OCI-LY3 (cell line): ENCODE data around the gene ASNS.

ENCODE experiments used
- H2AFZ ChIP-seq: fragments of 200-600, 300-600 bp; shearing (Covaris generic); 2 replicates; pipeline ENCODE4 v1.6.0; 2014; ENCODE audit warnings: antibody characterized with exemption, low read depth, low read length
- H3K27ac ChIP-seq: fragments of 200-600, 300-600 bp; sonication (generic); 2 replicates; pipeline ENCODE4 v1.5.1; 2014; ENCODE audit warnings: mild to moderate bottlenecking, low read length, moderate library complexity, mixed read lengths
- H3K27me3 ChIP-seq: fragments of 200-600, 300-600 bp; sonication (generic); 2 replicates; pipeline ENCODE4 v1.6.1; 2014; ENCODE audit warnings: low read depth, low read length, mixed read lengths
- H3K36me3 ChIP-seq: fragments of 200-600, 300-600 bp; sonication (generic); replicated peaks from 2 replicates; pipeline ENCODE3; 2014; ENCODE audit warnings: low read depth, low read length, mixed read lengths
- H3K4me1 ChIP-seq: fragments of 300-600, 200-600 bp; sonication (generic); 2 replicates; pipeline ENCODE4 v1.6.1; 2014; ENCODE audit warnings: low read length, mixed read lengths
- H3K4me2 ChIP-seq: fragments of 200-600, 300-600 bp; sonication (generic); 2 replicates; pipeline ENCODE4 v1.6.1; 2014; ENCODE audit warnings: low read length, mixed read lengths
- H3K4me3 ChIP-seq: fragments of 300-600, 200-600 bp; sonication (generic); 2 replicates; pipeline ENCODE4 v1.5.1; 2014; ENCODE audit warnings: antibody characterized with exemption, mild to moderate bottlenecking, low read length, moderate library complexity
- H3K79me2 ChIP-seq: fragments of 300-600, 200-600 bp; shearing (Covaris generic); 2 replicates; pipeline ENCODE4 v1.6.1; 2014; ENCODE audit warnings: mild to moderate bottlenecking, low read length, mixed read lengths
- H3K9ac ChIP-seq: fragments of 300-600, 200-600 bp; shearing (Covaris generic); 2 replicates; pipeline ENCODE4 v1.6.0; 2014; ENCODE audit warnings: mild to moderate bottlenecking, low read length, moderate library complexity
- H3K9me3 ChIP-seq: fragments of 200-600, 300-600 bp; shearing (Covaris generic); 2 replicates; pipeline ENCODE4 v1.6.1; 2014; ENCODE audit warnings: low read length, mixed read lengths; ENCODE audit not compliant: insufficient read depth
- H4K20me1 ChIP-seq: fragments of 200-600, 300-600 bp; sonication (generic); 2 replicates; pipeline ENCODE4 v1.6.1; 2016; ENCODE audit warnings: low read length, mixed read lengths; ENCODE audit not compliant: insufficient read depth
- EZH2phosphoT487 ChIP-seq: fragments of 200-600 bp; shearing (Covaris generic); IDR thresholded peaks from 2 replicates; pipeline ENCODE4 v1.6.1; 2018; ENCODE audit warnings: antibody characterized with exemption, mixed run types, low read depth
- TF ChIP-seq, protein P1 (sequence below): fragments of 200-600, 300-600 bp; sonication (generic); IDR thresholded peaks from 2 replicates; pipeline ENCODE4 v1.5.1; 2014; ENCODE audit warnings: antibody characterized with exemption, low read length, low read depth

Gene ASNS

DNA sequence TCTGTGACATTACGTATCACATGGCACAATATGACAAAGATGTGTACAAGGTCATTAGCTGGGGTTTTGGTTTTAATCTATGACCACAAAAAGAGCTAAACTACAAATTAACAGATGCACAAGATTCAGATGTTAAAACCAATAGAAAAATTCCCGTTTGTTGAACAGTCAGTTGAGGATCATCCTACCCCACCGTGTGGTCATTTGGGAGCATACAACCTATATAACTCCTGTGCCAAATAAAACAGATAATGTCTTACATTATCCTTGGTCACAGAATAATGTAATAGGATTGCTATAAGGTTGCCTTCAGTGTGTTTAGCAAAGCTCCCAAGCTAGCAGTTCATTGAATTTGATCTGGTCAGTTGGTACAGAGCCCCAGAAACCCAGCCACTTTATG, 28.2 kb downstream of the ASNS start:
- Histone ChIP-seq H3K36me3 (no peaks in the 10 kb centered on the region), H3K4me3 (no peak overlapping the region), H3K79me2 (no peaks in the 10 kb centered on the region)

DNA sequence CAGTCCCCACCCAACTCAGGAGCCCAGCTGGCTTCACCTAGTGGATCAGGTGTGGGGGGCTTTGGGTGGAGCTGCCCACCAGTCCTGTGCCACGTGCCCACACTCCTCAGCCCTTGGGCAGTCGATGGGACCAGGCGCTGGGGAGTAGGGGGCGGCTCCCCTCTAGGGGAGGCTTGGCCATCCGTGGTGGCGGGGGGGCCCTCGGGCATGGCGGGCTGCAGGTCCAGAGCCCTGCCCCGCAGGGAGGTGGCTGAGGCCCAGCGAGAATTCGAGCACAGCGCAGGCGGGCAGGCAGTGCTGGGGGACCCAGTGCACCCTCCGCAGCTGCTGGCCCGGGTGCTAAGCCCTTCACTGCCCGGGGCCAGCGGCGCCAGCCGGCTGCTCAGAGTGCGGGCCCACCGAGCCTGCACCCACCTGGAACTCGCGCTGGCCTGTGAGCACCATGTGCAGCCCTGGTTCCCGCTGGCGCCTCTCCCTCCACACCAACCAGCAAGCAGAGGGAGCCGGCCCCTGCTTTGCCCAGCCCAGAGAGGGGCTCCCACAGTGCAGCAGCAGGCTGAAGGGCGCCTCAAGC, 29.3 kb downstream of the ASNS start:
- Histone ChIP-seq H3K4me1 (peaks cover 4% of the 10 kb centered on the region), H4K20me1 (no peaks in the 10 kb centered on the region), H3K9me3 (no peaks in the 10 kb centered on the region), H3K9ac (no peak overlapping the region), H3K79me2 (no peaks in the 10 kb centered on the region), H3K27me3 (peaks cover 18% of the 10 kb centered on the region), H3K27ac (no peak overlapping the region), H3K4me3 (no peak overlapping the region), H3K36me3 (no peaks in the 10 kb centered on the region), H2AFZ (no peak overlapping the region), H3K4me2 (no peak overlapping the region)
- TF ChIP-seq, protein P1, sequence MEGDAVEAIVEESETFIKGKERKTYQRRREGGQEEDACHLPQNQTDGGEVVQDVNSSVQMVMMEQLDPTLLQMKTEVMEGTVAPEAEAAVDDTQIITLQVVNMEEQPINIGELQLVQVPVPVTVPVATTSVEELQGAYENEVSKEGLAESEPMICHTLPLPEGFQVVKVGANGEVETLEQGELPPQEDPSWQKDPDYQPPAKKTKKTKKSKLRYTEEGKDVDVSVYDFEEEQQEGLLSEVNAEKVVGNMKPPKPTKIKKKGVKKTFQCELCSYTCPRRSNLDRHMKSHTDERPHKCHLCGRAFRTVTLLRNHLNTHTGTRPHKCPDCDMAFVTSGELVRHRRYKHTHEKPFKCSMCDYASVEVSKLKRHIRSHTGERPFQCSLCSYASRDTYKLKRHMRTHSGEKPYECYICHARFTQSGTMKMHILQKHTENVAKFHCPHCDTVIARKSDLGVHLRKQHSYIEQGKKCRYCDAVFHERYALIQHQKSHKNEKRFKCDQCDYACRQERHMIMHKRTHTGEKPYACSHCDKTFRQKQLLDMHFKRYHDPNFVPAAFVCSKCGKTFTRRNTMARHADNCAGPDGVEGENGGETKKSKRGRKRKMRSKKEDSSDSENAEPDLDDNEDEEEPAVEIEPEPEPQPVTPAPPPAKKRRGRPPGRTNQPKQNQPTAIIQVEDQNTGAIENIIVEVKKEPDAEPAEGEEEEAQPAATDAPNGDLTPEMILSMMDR = no peak
- TF ChIP-seq EZH2phosphoT487 = no peak

More for the DNA sequence above, 28.2 kb downstream of the ASNS start:
- Histone ChIP-seq H3K4me1 (peaks cover 7% of the 10 kb centered on the region), H4K20me1 (no peaks in the 10 kb centered on the region), H3K27ac (no peak overlapping the region), H3K4me2 (no peak overlapping the region), H2AFZ (no peak overlapping the region), H3K27me3 (peaks cover 15% of the 10 kb centered on the region), H3K9ac (no peak overlapping the region), H3K9me3 (no peaks in the 10 kb centered on the region)
- TF ChIP-seq, protein P1 = peak; percentile 15
- no peak for TF ChIP-seq EZH2phosphoT487

DNA sequence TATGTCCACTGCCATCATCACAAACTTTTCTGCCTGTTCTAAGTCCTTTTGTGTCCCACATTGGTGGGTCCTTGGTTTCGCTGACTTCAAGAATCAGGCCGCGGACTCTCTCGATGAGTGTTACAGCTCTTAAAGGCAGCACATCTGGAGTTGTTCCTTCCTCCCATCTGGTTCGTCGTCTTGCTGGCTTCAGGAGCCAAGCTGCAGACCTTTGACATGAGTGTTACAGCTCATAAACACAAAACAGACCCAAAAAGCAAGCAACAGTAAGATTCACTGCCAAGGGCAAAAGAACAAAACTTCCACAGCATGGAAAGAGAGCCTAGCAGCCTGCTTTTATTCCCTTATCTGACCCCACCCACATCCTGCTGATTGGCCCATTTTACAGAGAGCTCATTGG, 30.2 kb downstream of the ASNS start:
- Histone ChIP-seq H3K4me3 (no peak overlapping the region), H3K27me3 (peaks cover 21% of the 10 kb centered on the region), H3K36me3 (no peaks in the 10 kb centered on the region), H3K9ac (no peak overlapping the region), H3K27ac (no peak overlapping the region), H3K79me2 (no peaks in the 10 kb centered on the region), H4K20me1 (no peaks in the 10 kb centered on the region), H3K4me2 (no peak overlapping the region), H3K9me3 (no peaks in the 10 kb centered on the region), H2AFZ (no peak overlapping the region), H3K4me1 (no peaks in the 10 kb centered on the region; the same call in 1 of the 2 replicates)
- no peak for TF ChIP-seq EZH2phosphoT487
- TF ChIP-seq, protein P1 = no peak

DNA sequence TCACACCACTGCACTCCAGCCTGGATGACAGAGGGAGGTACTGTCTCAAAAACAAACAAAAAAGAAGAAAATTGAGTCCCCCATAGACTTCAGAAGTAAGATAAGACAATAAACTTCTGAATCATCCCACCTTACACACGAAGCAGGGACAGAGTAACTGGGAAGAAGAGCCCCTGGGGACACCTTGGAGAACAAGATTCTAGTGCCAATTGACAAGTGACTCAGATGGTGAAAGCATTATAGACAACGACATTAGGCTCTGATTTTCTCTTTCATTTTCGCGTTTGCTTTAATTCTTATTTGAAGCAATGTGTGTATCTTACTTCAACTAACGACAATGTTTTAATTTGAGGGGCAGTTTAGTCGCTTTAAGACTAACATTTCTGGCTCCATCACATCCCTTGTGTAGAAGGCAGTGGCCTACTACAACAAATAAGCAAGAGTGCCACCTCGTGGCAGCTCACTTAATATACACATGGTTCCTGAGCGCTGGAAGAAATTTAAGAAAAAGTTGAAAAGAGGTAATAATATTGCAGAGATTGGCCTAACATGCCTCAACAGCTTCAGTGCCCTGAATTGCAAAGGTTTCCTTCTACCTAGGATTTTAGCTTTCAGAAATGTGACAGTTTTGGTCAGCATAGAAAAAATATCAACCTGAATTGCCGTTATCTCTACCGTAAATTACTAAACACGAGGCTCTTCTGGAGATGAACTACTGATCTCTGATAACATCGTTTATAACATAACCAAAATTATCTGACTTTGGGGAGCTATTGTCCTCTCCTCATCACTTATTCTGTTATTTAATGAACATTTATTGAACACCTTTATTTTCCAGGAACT, 36.7 kb downstream of the ASNS start:
- H3K36me3 ChIP-seq = no peaks in the 10 kb centered on the region
- TF ChIP-seq EZH2phosphoT487 = no peak
- TF ChIP-seq, protein P1 = peak; percentile 85
- no peaks in the 10 kb centered on the region for H4K20me1 ChIP-seq
- H3K79me2 ChIP-seq = no peaks in the 10 kb centered on the region
- peak overlapping the region; percentile 28; the same call in 1 of the 2 replicates for H2AFZ ChIP-seq
- peak overlapping the region; percentile 40 for H3K4me3 ChIP-seq
- H3K27me3 ChIP-seq = peaks cover 47% of the 10 kb centered on the region
- no peak overlapping the region for H3K27ac ChIP-seq
- no peaks in the 10 kb centered on the region for H3K9me3 ChIP-seq
- H3K4me1 ChIP-seq = no peaks in the 10 kb centered on the region
- H3K9ac ChIP-seq = no peak overlapping the region
- peak overlapping the region; percentile 40 for H3K4me2 ChIP-seq
